GM12878 (cell line): Measurements from ENCODE around the gene PTPRN2.

Source experiments
- CBX3 ChIP-seq: fragments of 200-600 bp; sonication (generic); IDR thresholded peaks from 2 replicates; pipeline ENCODE4 v1.6.1; 2016; ENCODE audit warnings: low read depth, borderline replicate concordance
- CHD1 ChIP-seq: IDR thresholded peaks from 2 replicates; pipeline ENCODE4 v1.6.1; 2012; ENCODE audit warnings: low read depth, low read length, improper control_type of control experiment
- CHD4 ChIP-seq: fragments of 200-600 bp; sonication (generic); IDR thresholded peaks from 2 replicates; pipeline ENCODE4 v1.6.1; 2016; ENCODE audit warnings: mild to moderate bottlenecking
- EP300 ChIP-seq, 2 experiments: fragments of 150-350 bp in 1 of 2; IDR thresholded peaks; 2 replicates each; pipeline ENCODE4 v1.6.1; 2011 to 2012; ENCODE audit warnings: low read depth in 2 of 2, low read length in 2 of 2, borderline replicate concordance in 1 of 2, improper control_type of control experiment in 1 of 2, inconsistent platforms in 1 of 2; ENCODE audit not compliant: control insufficient read depth in 1 of 2
- ETV6 ChIP-seq, 2 experiments: fragments of 450-650 bp in 1 of 2; IDR thresholded peaks in 1 of 2; conservative IDR thresholded peaks in 1 of 2; 2 replicates each; pipeline ENCODE4 v1.6.1; 2014; ENCODE audit warnings: antibody characterized with exemption in 1 of 2, borderline replicate concordance in 1 of 2, low read depth in 1 of 2, mild to moderate bottlenecking in 1 of 2, moderate library complexity in 1 of 2
- LARP7 ChIP-seq: fragments of 450-650 bp; IDR thresholded peaks from 2 replicates; pipeline ENCODE4 v1.6.1; 2017; ENCODE audit warnings: mild to moderate bottlenecking
- POLR2A ChIP-seq: IDR thresholded peaks from 2 replicates; pipeline ENCODE4 v1.6.1; 2011; ENCODE audit warnings: low read depth, mild to moderate bottlenecking, low read length
- POLR2AphosphoS5 ChIP-seq: IDR thresholded peaks from 2 replicates; pipeline ENCODE4 v1.6.1; 2011; ENCODE audit warnings: mild to moderate bottlenecking, low read length, inconsistent platforms
- SREBF1 ChIP-seq: IDR thresholded peaks from 2 replicates; pipeline ENCODE4 v1.6.1; 2012; ENCODE audit warnings: mild to moderate bottlenecking, low read length
- TCF12 ChIP-seq: IDR thresholded peaks from 2 replicates; pipeline ENCODE4 v1.6.1; 2011; ENCODE audit warnings: low read depth, mild to moderate bottlenecking, low read length
- TF ChIP-seq, protein P1 (sequence below), 3 experiments: IDR thresholded peaks in 2 of 3; conservative IDR thresholded peaks in 1 of 3; 2 replicates each; pipeline ENCODE4 v1.5.1; 2011; ENCODE audit warnings: low read depth in 3 of 3, low read length in 3 of 3, mild to moderate bottlenecking in 3 of 3, control low read depth in 2 of 3, moderate library complexity in 2 of 3, inconsistent platforms in 1 of 3, mixed read lengths in 1 of 3; ENCODE audit not compliant: control insufficient read depth in 2 of 3, insufficient read depth in 1 of 3; ENCODE audit errors: extremely low read depth in 1 of 3
- TF ChIP-seq, protein P2 (sequence below): IDR thresholded peaks from 2 replicates; pipeline ENCODE4 v1.6.1; 2012; ENCODE audit warnings: low read depth, low read length, improper control_type of control experiment

DNA sequence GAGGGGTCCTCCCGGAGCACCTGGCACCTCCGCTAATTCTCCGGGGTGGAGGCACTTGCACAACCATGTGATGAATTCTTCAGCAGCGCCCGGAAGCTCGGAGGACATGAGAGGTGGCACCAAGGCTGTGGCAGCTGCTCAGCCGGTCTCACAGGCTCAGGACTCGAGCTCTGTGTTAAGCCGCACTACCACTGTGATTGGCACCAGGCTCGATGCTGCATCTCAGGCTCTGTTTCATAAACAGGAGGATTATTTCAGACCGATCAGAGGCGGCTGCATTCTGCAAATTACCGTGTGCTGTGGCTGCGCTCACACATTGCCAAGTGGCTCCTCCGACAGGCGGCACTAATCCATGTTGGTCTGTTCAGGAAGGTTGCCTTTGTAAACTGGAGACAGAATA, 755.6 kb downstream of the PTPRN2 start:
- TF ChIP-seq SREBF1 (no peak), CHD1 (no peak), POLR2A (no peak), LARP7 (no peak), POLR2AphosphoS5 (no peak), CBX3 (no peak), ETV6 (conservative IDR thresholded peaks at IDR 0.05 in 1 of 2, IDR thresholded peaks at IDR 0.05 in 1 of 2; ENCODE audit: borderline replicate concordance in 1 of 2, low read depth in 1 of 2) (no peak), CHD4 (no peak), EP300 (IDR thresholded peaks at IDR 0.05; ENCODE audit: borderline replicate concordance in 1 of 2, control insufficient read depth in 1 of 2, low read depth in 2 of 2, low read length in 2 of 2) (no peak), TCF12 (no peak)
- TF ChIP-seq, protein P1, sequence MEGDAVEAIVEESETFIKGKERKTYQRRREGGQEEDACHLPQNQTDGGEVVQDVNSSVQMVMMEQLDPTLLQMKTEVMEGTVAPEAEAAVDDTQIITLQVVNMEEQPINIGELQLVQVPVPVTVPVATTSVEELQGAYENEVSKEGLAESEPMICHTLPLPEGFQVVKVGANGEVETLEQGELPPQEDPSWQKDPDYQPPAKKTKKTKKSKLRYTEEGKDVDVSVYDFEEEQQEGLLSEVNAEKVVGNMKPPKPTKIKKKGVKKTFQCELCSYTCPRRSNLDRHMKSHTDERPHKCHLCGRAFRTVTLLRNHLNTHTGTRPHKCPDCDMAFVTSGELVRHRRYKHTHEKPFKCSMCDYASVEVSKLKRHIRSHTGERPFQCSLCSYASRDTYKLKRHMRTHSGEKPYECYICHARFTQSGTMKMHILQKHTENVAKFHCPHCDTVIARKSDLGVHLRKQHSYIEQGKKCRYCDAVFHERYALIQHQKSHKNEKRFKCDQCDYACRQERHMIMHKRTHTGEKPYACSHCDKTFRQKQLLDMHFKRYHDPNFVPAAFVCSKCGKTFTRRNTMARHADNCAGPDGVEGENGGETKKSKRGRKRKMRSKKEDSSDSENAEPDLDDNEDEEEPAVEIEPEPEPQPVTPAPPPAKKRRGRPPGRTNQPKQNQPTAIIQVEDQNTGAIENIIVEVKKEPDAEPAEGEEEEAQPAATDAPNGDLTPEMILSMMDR (IDR thresholded peaks at IDR 0.05 in 2 of 3, conservative IDR thresholded peaks at IDR 0.05 in 1 of 3; ENCODE audit: control insufficient read depth in 2 of 3, extremely low read depth in 1 of 3, insufficient read depth in 1 of 3, low read depth in 3 of 3, low read length in 3 of 3): no peak
- TF ChIP-seq, protein P2, sequence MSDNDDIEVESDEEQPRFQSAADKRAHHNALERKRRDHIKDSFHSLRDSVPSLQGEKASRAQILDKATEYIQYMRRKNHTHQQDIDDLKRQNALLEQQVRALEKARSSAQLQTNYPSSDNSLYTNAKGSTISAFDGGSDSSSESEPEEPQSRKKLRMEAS: no peak
